ENCODE results near the gene NEK11. TPM values are rescaled to one million over a fixed set of nuclear protein-coding genes. Genes with fewer than 3 reads are reported as not detected.
"Not testable (repeated sequence)": the region's sequence is repeated elsewhere in the genome, so short reads cannot be mapped to it uniquely, and the experiment has no call there.

Gene NEK11
- total RNA-seq, 1 experiment from 2014 or later = 13.2 TPM

- no peaks in the 10 kb centered on the region for H3K4me1 ChIP-seq (replicated peaks; ENCODE audit: insufficient read depth)
- no peak for DNase-seq
- no peaks in the 10 kb centered on the region for H3F3A ChIP-seq (ENCODE audit: insufficient read depth, low read depth)
- CTCF ChIA-PET = interaction anchor here (0.6 kb wide), 1 partner anchor 407 kb away, joined by 3 read pairs; no protein-coding TSS in a partner anchor
- H2AFZ ChIP-seq = no peak overlapping the region
- H3K9me3 ChIP-seq (ENCODE audit: insufficient read depth, low read depth) = no peaks in the 10 kb centered on the region
- no TSS peak for BruUV-seq (replicated peaks)
- H3K4me2 ChIP-seq = no peak overlapping the region
- intact Hi-C loops (cut with micrococcal nuclease; ENCODE audit: unreplicated experiment) = loop anchor here (10.0 kb wide), 3 partner anchors 448 to 1368 kb away; no protein-coding TSS in a partner anchor
- H3K4me3 ChIP-seq = no peak overlapping the region
- no peak overlapping the region for H3K27ac ChIP-seq
- no peaks in the 10 kb centered on the region for H3K79me2 ChIP-seq (ENCODE audit: low read depth)
- H3K9me2 ChIP-seq (ENCODE audit: insufficient read depth) = no peaks in the 10 kb centered on the region; the same call in 1 of the 2 replicates
- H3K36me3 ChIP-seq (ENCODE audit: low read depth) = peaks cover 6% of the 10 kb centered on the region; the same call in 1 of the 2 replicates
- POLR2A ChIA-PET (ENCODE audit: unreplicated experiment) = no interaction called here
- H4K20me1 ChIP-seq (ENCODE audit: insufficient read depth) = no peaks in the 10 kb centered on the region
- H3K27me3 ChIP-seq (ENCODE audit: insufficient read depth, low read depth) = no peaks in the 10 kb centered on the region
- TF ChIP-seq EZH2 (IDR thresholded peaks at IDR 0.05; ENCODE audit: low read depth) (no peak), CTCF (conservative IDR thresholded peaks at IDR 0.05) (no peak)
These were observed 10.3 kb downstream of the NEK11 start for GRCh38 chr3:131036986-131037385.

DNA sequence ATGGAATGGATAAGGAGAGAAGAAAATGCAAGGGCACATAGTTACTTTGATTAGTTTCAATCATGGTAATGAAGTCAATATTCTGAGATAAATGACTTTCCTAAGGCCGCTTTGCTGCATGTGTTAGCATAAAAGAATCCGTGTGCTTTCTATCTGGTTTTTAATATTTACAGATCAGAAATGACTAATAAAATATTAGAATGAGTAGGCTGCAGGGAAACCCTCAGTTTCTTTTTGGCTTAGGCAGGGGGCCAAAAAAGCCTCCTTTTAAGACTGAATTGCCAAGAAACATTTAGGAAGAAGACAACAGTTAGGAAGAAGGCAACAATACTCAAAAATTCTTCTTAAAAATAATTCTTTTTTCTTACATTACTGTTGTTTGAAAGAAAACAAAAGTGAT lies 11.6 kb downstream of the NEK11 start:
- intact Hi-C loops (cut with micrococcal nuclease; ENCODE audit: unreplicated experiment) = loop anchor here (10.0 kb wide), 3 partner anchors 446 to 1366 kb away; no protein-coding TSS in a partner anchor
- Histone ChIP-seq H3K9me3 (ENCODE audit: insufficient read depth, low read depth) (no peaks in the 10 kb centered on the region), H3K9me2 (ENCODE audit: insufficient read depth) (no peaks in the 10 kb centered on the region; the same call in 1 of the 2 replicates), H3K4me2 (no peak overlapping the region), H3K79me2 (ENCODE audit: low read depth) (no peaks in the 10 kb centered on the region), H3F3A (ENCODE audit: insufficient read depth, low read depth) (no peaks in the 10 kb centered on the region), H3K4me1 (replicated peaks; ENCODE audit: insufficient read depth) (no peaks in the 10 kb centered on the region), H3K36me3 (ENCODE audit: low read depth) (peaks cover 6% of the 10 kb centered on the region; the same call in 1 of the 2 replicates), H3K4me3 (no peak overlapping the region), H3K27ac (no peak overlapping the region), H4K20me1 (ENCODE audit: insufficient read depth) (no peaks in the 10 kb centered on the region), H2AFZ (no peak overlapping the region), H3K27me3 (ENCODE audit: insufficient read depth, low read depth) (no peaks in the 10 kb centered on the region)
- TF ChIP-seq EZH2 (IDR thresholded peaks at IDR 0.05; ENCODE audit: low read depth) (no peak), CTCF (conservative IDR thresholded peaks at IDR 0.05) (no peak)
- no TSS peak for BruUV-seq (replicated peaks)
- DNase-seq = no peak
- POLR2A ChIA-PET (ENCODE audit: unreplicated experiment) = no interaction called here
- CTCF ChIA-PET = no interaction called here

DNA sequence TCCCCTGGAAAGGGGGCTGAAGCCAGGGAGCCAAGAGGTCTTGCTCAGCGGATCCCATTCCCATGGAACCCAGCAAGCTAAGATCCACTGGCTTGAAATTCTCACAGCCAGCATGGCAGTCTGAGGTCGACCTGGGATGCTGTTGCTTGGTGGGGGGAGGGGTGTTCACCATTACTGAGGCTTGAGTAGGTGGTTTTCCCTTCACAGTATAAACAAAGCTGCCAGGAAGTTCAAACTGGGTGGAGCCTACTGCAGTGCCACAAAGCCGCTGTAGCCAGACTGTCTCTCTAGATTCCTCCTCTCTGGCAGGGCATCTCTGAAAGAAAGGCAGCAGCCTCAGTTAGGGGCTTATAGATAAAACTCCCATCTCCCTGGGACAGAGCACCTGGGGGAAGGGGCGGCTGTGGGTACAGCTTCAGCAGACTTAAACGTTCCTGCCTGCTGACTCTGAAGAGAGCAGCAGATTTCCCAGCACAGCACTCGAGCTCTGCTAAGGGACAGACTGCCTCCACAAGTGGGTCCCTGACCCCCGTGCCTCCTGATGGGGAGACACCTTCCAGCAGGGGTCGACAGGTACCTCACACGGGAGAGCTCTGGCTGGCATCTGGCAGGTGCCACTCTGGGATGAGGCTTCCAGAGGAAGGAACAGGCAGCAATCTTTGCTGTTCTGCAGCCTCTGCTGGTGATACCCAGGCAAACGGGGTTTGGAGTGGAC lies 15.8 kb downstream of the NEK11 start:
- H3K36me3 ChIP-seq (ENCODE audit: low read depth); BruUV-seq (replicated peaks); H3K4me3 ChIP-seq; DNase-seq; H3F3A ChIP-seq (ENCODE audit: insufficient read depth, low read depth); H4K20me1 ChIP-seq (ENCODE audit: insufficient read depth); H3K27me3 ChIP-seq (ENCODE audit: insufficient read depth, low read depth); H3K4me1 ChIP-seq (replicated peaks; ENCODE audit: insufficient read depth); H3K4me2 ChIP-seq; H3K9me3 ChIP-seq (ENCODE audit: insufficient read depth, low read depth); intact Hi-C loops (cut with micrococcal nuclease; ENCODE audit: unreplicated experiment); POLR2A ChIA-PET (ENCODE audit: unreplicated experiment); H3K79me2 ChIP-seq (ENCODE audit: low read depth); H3K27ac ChIP-seq; H3K9me2 ChIP-seq (ENCODE audit: insufficient read depth); H2AFZ ChIP-seq: not testable (repeated sequence)
- CTCF ChIA-PET = interaction anchor here (0.6 kb wide), 1 partner anchor 641 kb away, joined by 3 read pairs; no protein-coding TSS in a partner anchor

All from PC-9 (cell line).